GM23248 (cell line): ENCODE data around the gene ICA1.

Experiments
- EZH2 ChIP-seq: fragments of 200-600 bp; sonication (generic); IDR thresholded peaks from 2 replicates; pipeline ENCODE4 v1.6.1; 2018; ENCODE audit warnings: antibody characterized with exemption, mild to moderate bottlenecking; ENCODE audit not compliant: insufficient read depth, poor library complexity, severe bottlenecking
- EZH2phosphoT487 ChIP-seq: fragments of 200-600 bp; sonication (generic); IDR thresholded peaks from 2 replicates; pipeline ENCODE4 v1.6.1; 2018; ENCODE audit warnings: antibody characterized with exemption, moderate library complexity, mild to moderate bottlenecking, low read depth; ENCODE audit not compliant: insufficient read depth

DNA sequence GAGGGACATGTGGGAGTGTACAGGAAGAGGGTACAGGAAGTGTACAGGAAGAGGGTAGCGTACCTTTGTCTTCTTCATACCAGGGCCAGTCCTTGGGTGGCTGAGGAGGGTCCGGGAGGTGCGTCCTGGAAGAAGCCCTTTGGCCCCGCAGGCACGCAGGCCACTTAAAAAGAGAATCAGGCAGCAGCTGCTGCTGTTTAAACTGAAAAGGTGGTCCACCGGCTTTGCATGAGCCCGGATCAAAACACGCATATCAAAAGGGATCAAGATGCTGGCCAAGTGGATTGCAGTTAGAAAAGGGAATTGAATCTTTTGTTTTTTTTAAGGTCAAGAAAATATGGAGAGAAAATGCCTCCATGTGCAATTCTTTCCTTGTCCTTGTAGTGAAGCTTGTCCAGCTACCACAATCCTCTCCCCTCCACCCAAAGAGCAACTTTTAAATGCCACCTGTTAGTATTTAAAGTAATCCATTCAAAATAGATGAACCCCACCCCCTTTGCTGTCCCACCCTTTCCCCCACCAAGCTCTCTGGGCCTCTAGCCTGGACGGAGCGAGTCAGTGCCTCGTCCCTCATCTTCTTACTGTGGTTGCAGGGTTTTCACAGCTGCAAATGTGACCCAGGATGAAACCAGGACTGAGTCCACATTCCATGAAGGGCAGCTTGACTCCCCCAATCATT is 150.5 kb downstream of the ICA1 start:
- TF ChIP-seq EZH2 = no peak
- no peak for TF ChIP-seq EZH2phosphoT487
